MM.1S (cell line): ENCODE results near the gene PLD1.

Experiments used
- CTCF ChIP-seq: fragments of 300-600 bp; sonication (generic); IDR thresholded peaks from 2 replicates; pipeline ENCODE4 v1.5.1; 2016; ENCODE audit warnings: antibody characterized with exemption, low read length, mixed read lengths
- EZH2 ChIP-seq: fragments of 300-600 bp; sonication (generic); optimal IDR thresholded peaks from 2 replicates; pipeline ENCODE3; 2017; ENCODE audit warnings: low read depth, mild to moderate bottlenecking, antibody characterized with exemption, low read length, mixed read lengths

- TF ChIP-seq CTCF (no peak), EZH2 (no peak)
These were observed 10.8 kb upstream of the PLD1 start for GRCh38 chr3:171821044-171821443.
